HL-60/S4 treated with phorbol 12-myristate 13-acetate at 8.2 ng/mL for 4 days and 3 days (cell line): ENCODE results near the gene C2CD5.

Experiments
- in situ Hi-C: fragments of 300-500 bp; cut with MboI; formaldehyde crosslinking; loops from 2 replicates; pipeline ENCODE4 v1.15.0; 2022; ENCODE audit warnings: low sequenced_read_pairs

Gene C2CD5

DNA sequence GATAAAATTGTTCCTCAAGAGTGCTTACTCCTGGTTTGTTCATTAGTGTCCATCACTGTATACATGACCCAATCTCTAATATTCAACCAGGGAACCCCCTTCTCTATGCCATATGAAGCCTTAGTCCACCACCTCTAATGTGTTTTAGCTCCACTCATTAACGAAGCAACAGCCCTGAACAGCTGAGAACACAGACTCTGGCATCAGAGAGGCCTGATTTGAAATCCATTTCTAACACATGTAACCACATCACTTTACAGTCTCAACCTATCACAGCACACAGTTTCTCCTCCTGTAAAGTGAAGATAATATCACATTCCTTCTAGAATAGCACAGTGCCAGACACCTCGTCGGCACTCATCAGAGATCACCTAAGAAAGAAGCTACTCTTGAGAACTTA lies 64.3 kb downstream of the C2CD5 start:
- in situ Hi-C loops: no loop called here

GRCh38 chr12:22477894-22478287 lies 66.5 kb downstream of the C2CD5 start:
- in situ Hi-C loops: no loop called here

DNA sequence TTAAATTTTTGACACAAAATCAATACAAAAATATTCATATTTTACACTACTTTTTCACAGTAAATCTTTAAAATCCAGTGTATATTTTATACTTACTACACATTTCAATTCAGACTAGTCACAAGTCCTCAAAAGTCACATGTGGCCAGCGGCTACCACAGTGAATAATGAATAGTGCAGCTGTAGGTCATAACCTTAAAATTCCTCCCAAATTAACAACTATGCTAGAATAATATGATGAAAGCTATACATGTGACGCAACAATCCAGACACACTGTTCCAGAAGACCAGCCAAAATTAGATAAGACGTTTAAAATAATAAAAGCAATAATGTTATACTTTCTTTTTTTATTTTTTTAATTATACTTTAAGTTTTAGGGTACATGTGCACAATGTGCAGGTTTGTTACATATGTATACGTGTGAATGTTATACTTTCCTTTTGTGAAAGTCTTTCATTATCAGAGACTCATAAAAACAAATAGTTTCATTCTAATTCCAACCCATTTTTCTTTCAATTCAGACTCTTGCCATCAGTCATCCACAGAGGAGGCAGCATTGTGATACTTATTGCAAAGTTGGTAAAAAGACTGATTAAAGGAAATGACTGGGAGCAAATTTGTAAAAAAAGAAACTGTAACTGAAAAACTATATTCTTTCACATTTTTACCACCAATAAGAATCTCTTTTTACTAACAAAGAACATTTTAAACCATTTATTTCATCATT lies 67.0 kb downstream of the C2CD5 start:
- in situ Hi-C loops: no loop called here

DNA sequence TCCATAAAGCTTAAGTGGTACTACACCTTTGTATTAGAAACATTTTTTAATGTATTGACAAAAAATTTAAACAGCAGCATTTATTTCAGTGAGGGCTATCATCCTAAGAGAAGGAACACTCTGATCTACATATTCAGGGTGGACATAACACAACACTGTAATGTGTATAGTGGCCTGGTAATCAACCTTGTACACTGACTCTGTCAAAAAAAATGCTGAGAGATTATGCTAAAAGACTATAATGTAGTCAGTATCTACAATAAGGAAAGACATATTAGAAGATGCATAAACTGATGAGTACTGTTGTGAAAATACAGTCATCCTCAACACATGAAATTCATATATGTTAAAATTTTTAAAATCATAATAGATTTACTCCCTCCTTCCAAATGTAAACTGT lies 68.2 kb downstream of the C2CD5 start:
- in situ Hi-C loops: no loop called here

DNA sequence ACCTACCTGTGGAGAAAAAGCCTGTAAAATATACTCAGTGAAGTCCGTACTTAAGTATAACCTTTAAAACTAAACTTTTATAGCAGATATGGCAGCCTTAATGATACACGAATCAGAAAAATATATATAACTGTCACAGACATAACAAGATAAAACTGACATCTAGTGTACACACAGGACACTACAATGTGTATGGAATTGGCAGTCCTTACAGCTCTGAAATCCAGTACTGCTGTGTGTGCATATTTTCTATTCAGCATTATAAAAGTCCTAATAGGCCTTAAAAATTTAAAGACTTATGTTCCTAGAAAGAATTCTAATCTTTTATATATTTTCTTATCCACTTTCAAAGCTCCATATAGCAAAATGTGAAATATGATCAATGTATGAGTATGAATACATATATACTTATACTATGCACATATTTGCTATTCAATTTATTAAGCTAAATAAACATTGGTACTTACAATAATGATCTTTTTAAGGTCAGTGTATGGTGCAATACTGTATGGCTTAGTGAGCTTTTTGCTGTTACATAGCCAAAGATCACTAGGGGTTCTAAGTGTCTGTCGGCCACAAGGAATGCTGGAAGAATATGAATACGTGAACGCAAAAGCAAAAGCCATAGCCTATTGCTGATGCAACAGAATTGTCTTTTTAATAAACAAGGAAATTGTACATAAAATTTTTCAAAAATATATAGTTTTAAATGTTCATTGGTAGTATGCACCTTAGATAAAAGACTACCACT lies 69.2 kb downstream of the C2CD5 start:
- in situ Hi-C loops: no loop called here

DNA sequence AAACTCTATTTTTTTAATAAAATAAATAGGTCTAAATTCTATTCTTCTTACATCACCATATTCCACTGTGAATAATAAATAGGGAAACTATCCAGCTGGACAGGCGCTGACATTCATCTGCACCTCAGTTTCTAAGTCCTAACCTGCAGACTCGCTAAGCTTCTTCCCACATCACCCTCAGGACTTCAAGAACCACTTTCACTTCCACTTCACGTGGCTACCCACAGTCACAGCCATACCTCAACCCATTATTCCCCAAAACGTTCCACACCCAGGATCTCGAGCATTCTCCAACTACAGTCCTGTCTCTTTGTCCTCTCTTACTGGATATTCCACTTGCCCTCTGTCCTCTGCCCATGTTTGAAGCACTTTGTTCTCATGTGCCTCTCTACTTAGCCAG lies 71.1 kb downstream of the C2CD5 start:
- in situ Hi-C loops: no loop called here

DNA sequence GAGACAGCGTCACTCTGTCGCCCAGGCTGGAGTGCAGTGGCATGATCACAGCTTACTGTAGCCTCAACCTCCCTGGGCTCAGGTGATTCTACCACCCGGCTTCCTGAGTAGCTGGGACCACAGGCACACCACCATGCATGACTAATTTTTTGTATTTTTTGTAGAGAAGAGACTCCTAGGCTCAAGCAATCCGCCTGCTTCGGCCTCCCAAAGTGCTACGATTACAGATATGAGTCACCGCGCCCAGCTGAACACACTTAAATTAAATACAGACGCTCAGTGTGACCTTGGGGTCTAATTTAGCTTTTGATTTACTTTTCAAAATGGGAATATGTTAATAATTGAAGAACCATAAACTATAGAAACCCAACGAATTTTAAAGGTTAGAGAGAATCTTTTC lies 77.2 kb downstream of the C2CD5 start:
- in situ Hi-C loops: no loop called here

DNA sequence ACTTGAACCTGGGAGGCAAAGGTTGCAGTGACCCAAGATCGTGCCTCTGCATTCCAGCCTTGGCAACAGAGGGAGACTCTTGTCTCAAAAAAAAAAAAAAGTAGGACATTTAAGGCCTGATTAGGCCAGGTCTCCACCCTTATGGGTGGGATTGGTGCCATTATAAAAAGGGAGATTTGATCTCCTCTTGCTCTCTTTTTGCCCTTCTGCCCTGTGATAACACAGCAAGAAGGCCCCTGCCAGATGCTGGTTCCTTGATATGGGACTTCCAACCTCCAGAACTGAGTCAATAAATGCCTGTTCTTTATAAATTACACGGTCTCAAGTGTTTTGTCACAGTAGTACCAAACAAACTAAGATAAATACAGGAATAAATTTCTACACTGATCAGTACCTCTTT lies 81.0 kb downstream of the C2CD5 start:
- in situ Hi-C loops: no loop called here

GRCh38 chr12:22461786-22462185 lies 82.6 kb downstream of the C2CD5 start:
- in situ Hi-C loops: no loop called here

GRCh38 chr12:22459838-22460490 lies 84.4 kb downstream of the C2CD5 start:
- in situ Hi-C loops: no loop called here

DNA sequence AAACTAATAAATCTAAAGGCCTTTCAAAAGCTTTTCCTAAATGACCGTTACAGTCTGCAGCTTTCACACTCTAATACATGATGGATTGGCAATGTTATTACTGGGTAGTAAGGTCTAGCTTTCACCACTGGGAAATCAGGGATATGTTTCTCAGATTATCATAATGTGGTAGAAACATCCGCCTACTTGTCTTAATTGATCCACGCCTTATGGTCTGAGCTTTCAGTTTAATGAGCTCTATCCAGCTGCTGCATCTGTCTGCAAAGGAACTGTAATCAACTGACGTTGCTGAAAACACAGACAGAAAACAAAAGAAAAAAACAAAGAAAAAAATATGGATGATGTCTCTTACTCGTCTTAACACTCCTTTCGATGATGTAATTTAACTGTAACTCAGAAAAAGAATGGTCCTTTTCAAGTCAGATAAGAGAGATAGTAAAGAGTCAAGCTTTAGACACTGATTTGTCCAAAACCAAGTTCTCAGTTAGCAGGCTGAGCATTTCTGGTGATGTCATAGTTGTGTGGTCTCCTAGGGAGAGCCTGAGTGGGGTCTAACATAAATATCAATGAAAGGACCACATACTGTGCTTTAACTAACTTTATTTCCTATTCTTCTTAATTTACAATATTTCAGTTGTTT lies 85.9 kb downstream of the C2CD5 start:
- in situ Hi-C loops: no loop called here

DNA sequence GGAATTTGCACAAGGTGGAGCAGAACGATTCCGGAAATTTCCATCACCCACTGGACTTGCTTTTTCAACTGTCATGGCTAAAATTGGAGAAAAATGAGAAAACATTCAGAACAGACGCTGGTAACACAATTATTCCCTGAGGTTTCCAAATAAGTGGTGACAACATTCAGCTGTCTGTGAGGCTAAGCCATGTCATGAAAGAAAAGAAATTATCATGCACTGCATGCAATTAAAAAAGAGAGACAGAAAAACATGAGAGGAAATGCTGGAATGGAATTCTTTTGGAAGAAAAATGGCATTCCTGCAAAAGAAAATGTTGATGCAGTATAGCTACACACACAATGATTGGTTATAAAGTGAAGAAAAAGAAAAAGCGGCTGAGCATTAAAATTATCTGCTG lies 87.3 kb downstream of the C2CD5 start:
- in situ Hi-C loops: no loop called here

DNA sequence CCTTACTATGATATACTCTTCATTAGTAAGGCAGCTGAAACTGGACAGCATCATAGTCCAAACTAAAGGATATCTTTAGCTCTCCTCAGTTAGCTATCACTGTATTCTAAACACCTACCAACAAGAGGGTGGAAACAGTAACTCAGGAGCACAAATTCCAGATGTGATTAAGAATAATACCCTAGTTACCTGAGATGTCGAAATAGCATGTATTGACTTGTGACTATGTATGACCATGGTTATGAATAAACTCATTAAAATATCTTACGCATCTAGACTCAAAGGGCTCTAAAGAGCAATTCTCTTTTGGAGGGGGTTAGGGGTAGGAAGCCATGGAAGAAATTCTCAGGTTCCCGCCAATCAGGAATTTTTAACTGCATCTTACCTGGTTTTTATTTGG lies 90.8 kb downstream of the C2CD5 start:
- in situ Hi-C loops: no loop called here

DNA sequence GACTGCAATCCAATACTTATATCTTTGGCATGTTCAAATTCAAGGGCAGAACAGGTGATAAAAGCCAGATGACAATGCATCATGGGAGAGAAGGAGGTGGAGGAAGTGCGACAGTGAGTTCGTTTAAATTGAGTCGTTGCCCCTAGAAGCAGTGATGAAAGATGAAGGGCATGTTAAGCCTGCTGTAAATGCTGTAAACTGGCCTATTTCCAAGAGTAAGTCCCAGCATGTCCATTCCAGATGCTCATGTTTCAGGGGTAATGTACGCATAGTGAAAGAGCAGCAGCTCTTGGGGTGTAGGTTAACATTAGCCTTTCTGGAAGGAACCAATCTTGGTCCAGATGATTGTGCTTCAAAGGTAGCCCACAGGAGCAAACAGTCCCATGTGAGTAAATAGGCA lies 97.1 kb downstream of the C2CD5 start:
- in situ Hi-C loops: loop anchor here (25.0 kb wide), 1 partner anchor 360 kb away; no protein-coding TSS in a partner anchor

DNA sequence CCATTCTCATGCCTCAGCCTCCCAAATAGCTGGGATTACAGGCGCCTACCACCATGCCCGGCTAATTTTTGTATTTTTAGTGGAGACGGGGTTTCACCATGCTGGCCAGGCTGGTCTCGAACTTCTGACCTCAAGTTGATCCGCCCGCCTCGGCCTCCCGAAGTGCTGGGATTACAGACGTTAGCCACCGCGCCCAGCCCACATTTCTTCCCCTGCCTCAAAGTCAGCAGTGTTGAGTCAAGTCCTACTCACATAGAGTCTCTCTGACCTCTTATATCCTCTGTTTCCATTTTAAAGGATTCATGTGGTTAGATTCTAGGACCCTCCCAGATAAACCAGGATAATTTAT lies 100.1 kb downstream of the C2CD5 start:
- in situ Hi-C loops: loop anchor here (25.0 kb wide), 1 partner anchor 357 kb away; no protein-coding TSS in a partner anchor

DNA sequence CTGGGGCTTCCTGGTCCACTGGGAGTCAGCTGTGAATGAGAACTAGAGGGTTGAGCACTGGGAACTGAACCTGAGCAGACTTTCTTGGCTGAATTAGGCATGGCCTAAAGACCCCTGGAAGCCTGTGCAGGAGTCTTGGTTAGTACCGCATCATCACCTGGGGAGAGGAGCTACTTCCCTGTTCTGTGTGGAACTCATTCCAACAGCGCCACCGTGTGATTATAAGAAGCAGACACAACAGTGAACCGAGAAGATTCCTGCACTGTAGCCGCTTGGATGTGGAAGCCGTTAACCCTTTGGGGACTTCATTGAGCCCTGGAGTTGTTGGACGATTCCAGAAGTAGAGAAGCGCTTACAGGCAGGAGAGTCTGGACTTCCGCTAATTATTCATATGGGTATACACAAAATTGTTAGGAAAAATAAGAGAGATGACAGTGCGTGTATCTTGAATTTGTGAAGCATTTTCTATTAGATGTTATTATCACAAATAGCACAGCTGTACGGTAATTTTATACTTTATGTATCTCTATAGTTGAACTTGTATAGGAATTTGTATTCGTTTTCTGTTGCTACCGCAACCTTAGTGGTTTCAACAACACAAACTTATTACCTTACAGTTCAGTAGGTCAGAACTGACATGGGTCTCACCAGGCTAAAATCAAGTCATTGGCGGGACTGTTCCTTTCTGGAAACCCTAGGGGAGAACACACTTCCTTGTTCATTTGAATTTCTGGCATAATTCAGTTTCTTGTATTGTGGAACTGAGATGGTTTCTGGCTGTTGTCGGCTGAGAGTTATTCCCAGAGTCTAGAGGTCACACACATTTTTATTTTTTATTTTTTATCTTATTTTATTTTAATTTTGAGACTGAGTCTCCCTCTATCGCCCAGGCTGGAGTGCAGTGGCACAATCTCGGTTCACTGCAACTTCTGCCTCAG lies 100.7 kb downstream of the C2CD5 start:
- in situ Hi-C loops: loop anchor here (25.0 kb wide), 1 partner anchor 356 kb away; no protein-coding TSS in a partner anchor

- in situ Hi-C loops: loop anchor here (25.0 kb wide), 1 partner anchor 350 kb away; no protein-coding TSS in a partner anchor
These were observed 107.1 kb downstream of the C2CD5 start for GRCh38 chr12:22437031-22437806.

- in situ Hi-C loops: loop anchor here (25.0 kb wide), 1 partner anchor 348 kb away; no protein-coding TSS in a partner anchor
These were observed 108.8 kb downstream of the C2CD5 start for GRCh38 chr12:22435583-22435982.

DNA sequence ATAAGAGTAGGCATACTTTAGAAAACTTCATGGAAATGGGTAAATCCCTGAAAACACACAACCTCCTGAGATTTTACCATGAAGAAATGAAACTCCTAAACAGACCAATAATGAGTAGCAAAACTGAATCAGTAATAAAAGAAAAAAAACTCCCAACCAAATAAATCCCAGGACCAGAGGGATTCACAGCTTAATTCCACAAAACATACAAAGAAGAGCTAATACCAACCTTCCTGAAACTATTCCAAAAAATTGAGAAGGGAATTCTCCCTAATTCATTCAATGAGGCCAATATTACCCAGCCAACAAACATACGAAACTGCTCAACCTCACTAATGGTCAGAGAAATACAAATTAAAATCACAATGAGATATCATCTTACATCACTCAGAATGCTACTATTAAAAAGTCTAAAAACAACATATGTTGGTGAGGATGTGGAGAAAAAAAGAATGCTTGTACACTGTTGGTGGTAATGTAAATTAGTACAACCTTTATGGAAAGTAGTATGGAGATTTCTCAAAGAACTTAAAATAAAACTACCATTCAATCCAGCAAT lies 112.6 kb downstream of the C2CD5 start:
- in situ Hi-C loops: loop anchor here (25.0 kb wide), 1 partner anchor 344 kb away; no protein-coding TSS in a partner anchor
